ENCODE data around the gene FADS3.

The FADS3 gene

DNA sequence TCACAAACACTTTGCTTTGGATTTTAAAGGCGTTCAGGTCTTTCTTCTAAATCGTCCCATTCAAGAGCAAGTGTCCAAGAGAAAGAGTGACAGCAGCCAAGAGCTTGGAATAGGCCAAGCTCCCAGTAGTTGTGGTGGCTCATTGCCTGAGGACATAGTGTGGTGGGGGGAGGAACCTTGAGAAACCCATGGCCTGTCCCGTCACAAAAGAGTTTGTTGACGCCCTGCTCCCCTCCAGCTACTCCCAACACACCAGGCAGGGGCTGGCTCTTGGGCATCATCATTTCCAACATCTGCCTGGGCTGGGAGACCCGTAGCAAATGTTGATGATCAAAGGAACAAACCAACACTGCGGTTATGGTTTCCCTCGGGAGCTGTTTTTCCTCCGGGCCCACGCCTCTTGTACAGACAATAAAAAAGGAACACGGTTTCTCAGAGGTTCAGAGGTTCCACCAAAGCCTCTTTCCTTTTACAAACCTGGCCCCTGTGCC is 20.8 kb downstream of the FADS3 start:
- H3K9ac ChIP-seq (ENCODE audit: low read length) = no peak overlapping the region
- H3K4me1 ChIP-seq (ENCODE audit: control insufficient read depth, low read depth, low read length) = peaks cover 4% of the 10 kb centered on the region
- peaks cover 11% of the 10 kb centered on the region for H3K27me3 ChIP-seq (ENCODE audit: control insufficient read depth, insufficient read depth, low read length)
- no peaks in the 10 kb centered on the region for H3K9me3 ChIP-seq (ENCODE audit: control insufficient read depth, low read depth, low read length)
- no peak overlapping the region for H3K27ac ChIP-seq (ENCODE audit: low read length)
- no peak overlapping the region for H3K4me3 ChIP-seq (ENCODE audit: low read length)
- H3K36me3 ChIP-seq (ENCODE audit: control insufficient read depth, low read depth, low read length) = peaks cover 8% of the 10 kb centered on the region

GRCh38 chr11:61869708-61870451 is 21.5 kb downstream of the FADS3 start:
- Histone ChIP-seq H3K27ac (ENCODE audit: low read length) (no peak overlapping the region), H3K4me1 (ENCODE audit: control insufficient read depth, low read depth, low read length) (peaks cover 4% of the 10 kb centered on the region), H3K9ac (ENCODE audit: low read length) (no peak overlapping the region), H3K27me3 (ENCODE audit: control insufficient read depth, insufficient read depth, low read length) (peaks cover 11% of the 10 kb centered on the region), H3K9me3 (ENCODE audit: control insufficient read depth, low read depth, low read length) (no peaks in the 10 kb centered on the region), H3K4me3 (ENCODE audit: low read length) (no peak overlapping the region), H3K36me3 (ENCODE audit: control insufficient read depth, low read depth, low read length) (peaks cover 15% of the 10 kb centered on the region)

DNA sequence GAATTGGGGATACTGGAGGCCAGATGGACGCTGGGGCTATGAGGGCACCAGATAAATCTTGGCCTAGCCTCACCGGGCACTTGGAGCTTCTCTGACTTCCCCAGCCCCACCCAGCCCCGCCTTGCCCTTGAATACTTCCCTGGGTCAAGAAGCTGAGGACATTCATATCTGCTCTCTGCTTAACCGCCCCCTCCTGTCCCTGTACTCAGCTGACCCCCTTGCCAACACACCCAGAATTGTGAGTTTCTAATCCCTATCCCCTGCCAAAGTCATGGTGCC is 22.0 kb downstream of the FADS3 start:
- Histone ChIP-seq H3K9me3 (ENCODE audit: control insufficient read depth, low read depth, low read length) (no peaks in the 10 kb centered on the region), H3K4me3 (ENCODE audit: low read length) (no peak overlapping the region), H3K36me3 (ENCODE audit: control insufficient read depth, low read depth, low read length) (peaks cover 20% of the 10 kb centered on the region), H3K27ac (ENCODE audit: low read length) (no peak overlapping the region), H3K27me3 (ENCODE audit: control insufficient read depth, insufficient read depth, low read length) (peaks cover 11% of the 10 kb centered on the region), H3K9ac (ENCODE audit: low read length) (no peak overlapping the region), H3K4me1 (ENCODE audit: control insufficient read depth, low read depth, low read length) (peaks cover 4% of the 10 kb centered on the region)

- Histone ChIP-seq H3K27ac (ENCODE audit: low read length) (no peak overlapping the region), H3K4me1 (ENCODE audit: control insufficient read depth, low read depth, low read length) (peaks cover 4% of the 10 kb centered on the region), H3K9ac (ENCODE audit: low read length) (no peak overlapping the region), H3K4me3 (ENCODE audit: low read length) (no peak overlapping the region), H3K36me3 (ENCODE audit: control insufficient read depth, low read depth, low read length) (peaks cover 21% of the 10 kb centered on the region), H3K27me3 (ENCODE audit: control insufficient read depth, insufficient read depth, low read length) (peaks cover 11% of the 10 kb centered on the region), H3K9me3 (ENCODE audit: control insufficient read depth, low read depth, low read length) (no peaks in the 10 kb centered on the region)
Measured at GRCh38 chr11:61868571-61869428, 22.5 kb downstream of the FADS3 start.

GRCh38 chr11:61866958-61867343 is 24.4 kb downstream of the FADS3 start:
- peaks cover 34% of the 10 kb centered on the region for H3K36me3 ChIP-seq (ENCODE audit: control insufficient read depth, low read depth, low read length)

GRCh38 chr11:61866231-61866957 is 25.0 kb downstream of the FADS3 start:
- Histone ChIP-seq H3K4me3 (ENCODE audit: low read length) (no peak overlapping the region), H3K36me3 (ENCODE audit: control insufficient read depth, low read depth, low read length) (peaks cover 37% of the 10 kb centered on the region), H3K9me3 (ENCODE audit: control insufficient read depth, low read depth, low read length) (no peaks in the 10 kb centered on the region), H3K27ac (ENCODE audit: low read length) (no peak overlapping the region), H3K9ac (ENCODE audit: low read length) (no peak overlapping the region), H3K4me1 (ENCODE audit: control insufficient read depth, low read depth, low read length) (peaks cover 2% of the 10 kb centered on the region), H3K27me3 (ENCODE audit: control insufficient read depth, insufficient read depth, low read length) (peaks cover 3% of the 10 kb centered on the region)

More at GRCh38 chr11:61866958-61867343, 24.4 kb downstream of the FADS3 start:
- peaks cover 4% of the 10 kb centered on the region for H3K4me1 ChIP-seq (ENCODE audit: control insufficient read depth, low read depth, low read length)
- H3K9ac ChIP-seq (ENCODE audit: low read length) = no peak overlapping the region
- H3K4me3 ChIP-seq (ENCODE audit: low read length) = no peak overlapping the region
- H3K27me3 ChIP-seq (ENCODE audit: control insufficient read depth, insufficient read depth, low read length) = peaks cover 8% of the 10 kb centered on the region
- H3K9me3 ChIP-seq (ENCODE audit: control insufficient read depth, low read depth, low read length) = no peaks in the 10 kb centered on the region
- H3K27ac ChIP-seq (ENCODE audit: low read length) = no peak overlapping the region

DNA sequence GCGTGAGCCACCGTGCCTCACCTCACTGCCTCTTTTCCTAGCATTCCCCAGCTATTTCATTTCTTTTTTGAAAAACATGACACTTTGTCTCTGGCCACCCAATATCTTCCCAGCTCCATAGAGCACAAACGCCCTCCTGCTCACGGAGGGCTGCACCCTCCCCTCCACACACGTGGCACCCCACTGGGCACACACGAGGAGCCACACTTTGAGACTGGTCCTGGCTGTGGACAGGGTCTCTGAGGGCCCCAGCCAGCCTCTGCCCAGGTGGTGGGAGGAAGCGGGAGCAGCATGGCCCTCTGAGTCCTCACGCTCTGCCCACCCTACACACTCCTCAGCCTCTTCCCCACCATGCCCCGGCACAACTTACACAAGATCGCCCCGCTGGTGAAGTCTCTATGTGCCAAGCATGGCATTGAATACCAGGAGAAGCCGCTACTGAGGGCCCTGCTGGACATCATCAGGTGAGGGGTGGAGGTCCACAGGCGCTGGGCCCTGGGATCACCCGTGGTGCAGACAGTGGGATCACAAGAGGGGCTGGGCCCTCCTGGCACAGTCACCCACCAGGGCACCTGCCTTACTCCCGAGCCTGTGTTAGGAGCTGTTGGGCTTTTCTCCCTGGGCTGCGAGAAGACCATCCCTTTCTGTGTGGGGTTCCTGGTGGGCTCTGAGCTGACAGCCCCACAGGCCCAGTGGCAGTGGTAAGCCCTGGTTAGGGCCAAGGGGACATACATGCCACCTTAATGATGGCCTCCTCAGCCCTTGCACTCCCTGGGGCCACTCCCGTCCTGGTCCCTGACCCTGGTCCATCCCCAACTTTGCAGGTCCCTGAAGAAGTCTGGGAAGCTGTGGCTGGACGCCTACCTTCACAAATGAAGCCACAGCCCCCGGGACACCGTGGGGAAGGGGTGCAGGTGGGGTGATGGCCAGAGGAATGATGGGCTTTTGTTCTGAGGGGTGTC is 26.2 kb downstream of the FADS3 start:
- H3K27ac ChIP-seq (ENCODE audit: low read length) = no peak overlapping the region
- no peaks in the 10 kb centered on the region for H3K9me3 ChIP-seq (ENCODE audit: control insufficient read depth, low read depth, low read length)
- no peaks in the 10 kb centered on the region for H3K27me3 ChIP-seq (ENCODE audit: control insufficient read depth, insufficient read depth, low read length)
- no peak overlapping the region for H3K4me3 ChIP-seq (ENCODE audit: low read length)
- H3K4me1 ChIP-seq (ENCODE audit: control insufficient read depth, low read depth, low read length) = no peaks in the 10 kb centered on the region
- peaks cover 45% of the 10 kb centered on the region for H3K36me3 ChIP-seq (ENCODE audit: control insufficient read depth, low read depth, low read length)
- H3K9ac ChIP-seq (ENCODE audit: low read length) = no peak overlapping the region

DNA sequence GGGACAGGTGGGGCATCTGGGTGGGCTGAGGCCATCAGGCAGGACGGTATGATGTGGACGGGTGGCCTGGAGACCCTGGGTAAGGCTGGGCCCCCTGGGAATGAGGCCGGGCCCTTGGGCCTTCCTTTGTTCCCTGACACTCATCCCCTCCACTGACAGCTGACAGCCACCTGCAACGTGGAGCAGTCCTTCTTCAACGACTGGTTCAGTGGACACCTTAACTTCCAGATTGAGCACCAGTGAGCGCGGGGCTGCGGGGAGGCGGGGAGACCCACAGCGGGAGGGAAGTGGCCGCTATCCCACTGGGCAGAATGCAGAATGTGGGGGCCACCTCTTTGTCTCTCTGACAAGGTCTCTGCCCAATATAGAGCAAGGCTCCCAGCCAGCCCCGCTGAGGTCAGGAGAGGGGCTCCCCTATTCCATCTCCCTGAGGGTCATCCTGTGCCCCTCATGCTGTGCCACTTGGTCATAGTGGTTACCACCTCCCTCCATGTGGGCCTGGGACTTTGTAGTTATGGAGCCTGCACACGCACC is 27.7 kb downstream of the FADS3 start:
- H3K27ac ChIP-seq (ENCODE audit: low read length) = no peak overlapping the region
- H3K9me3 ChIP-seq (ENCODE audit: control insufficient read depth, low read depth, low read length) = no peaks in the 10 kb centered on the region
- H3K36me3 ChIP-seq (ENCODE audit: control insufficient read depth, low read depth, low read length) = peaks cover 60% of the 10 kb centered on the region
- H3K27me3 ChIP-seq (ENCODE audit: control insufficient read depth, insufficient read depth, low read length) = no peaks in the 10 kb centered on the region
- no peak overlapping the region for H3K4me3 ChIP-seq (ENCODE audit: low read length)
- H3K4me1 ChIP-seq (ENCODE audit: control insufficient read depth, low read depth, low read length) = no peaks in the 10 kb centered on the region
- H3K9ac ChIP-seq (ENCODE audit: low read length) = no peak overlapping the region

DNA sequence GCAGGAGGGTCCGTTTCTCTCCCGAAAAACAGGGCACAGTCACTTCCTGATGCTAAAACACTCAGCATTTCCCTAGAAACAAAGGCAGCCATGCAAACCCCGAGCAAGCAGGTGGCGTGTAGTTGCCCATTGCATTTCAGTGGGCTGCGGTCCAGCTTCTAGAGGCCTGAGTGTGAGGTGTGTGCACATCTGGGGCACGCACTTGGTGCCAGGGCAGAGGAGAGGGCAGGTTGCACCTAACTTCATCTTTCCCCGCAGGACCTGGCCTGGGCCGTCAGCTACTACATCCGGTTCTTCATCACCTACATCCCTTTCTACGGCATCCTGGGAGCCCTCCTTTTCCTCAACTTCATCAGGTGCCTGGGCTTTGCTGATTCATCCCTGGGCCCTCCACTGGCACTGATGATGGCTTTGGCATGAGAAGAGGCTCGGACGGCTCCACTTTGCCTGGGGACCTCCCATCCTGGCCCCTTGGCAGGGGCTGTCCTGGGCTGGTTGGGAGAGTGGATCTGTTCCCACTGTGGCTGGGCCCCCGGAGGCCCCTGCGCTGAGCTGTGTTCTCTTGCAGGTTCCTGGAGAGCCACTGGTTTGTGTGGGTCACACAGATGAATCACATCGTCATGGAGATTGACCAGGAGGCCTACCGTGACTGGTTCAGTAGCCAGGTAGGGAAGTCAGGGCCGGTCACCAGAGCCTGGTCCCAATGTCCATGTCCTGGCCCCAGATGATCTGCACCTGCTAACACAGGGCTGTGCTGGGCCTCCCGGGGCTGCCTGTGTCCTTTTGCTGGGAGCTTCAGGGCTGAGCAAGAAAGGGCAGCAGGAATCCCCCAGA is 28.4 kb downstream of the FADS3 start:
- H3K4me3 ChIP-seq (ENCODE audit: low read length) = no peak overlapping the region
- no peaks in the 10 kb centered on the region for H3K9me3 ChIP-seq (ENCODE audit: control insufficient read depth, low read depth, low read length)
- no peak overlapping the region for H3K9ac ChIP-seq (ENCODE audit: low read length)
- peaks cover 61% of the 10 kb centered on the region for H3K36me3 ChIP-seq (ENCODE audit: control insufficient read depth, low read depth, low read length)
- H3K27ac ChIP-seq (ENCODE audit: low read length) = no peak overlapping the region
- H3K27me3 ChIP-seq (ENCODE audit: control insufficient read depth, insufficient read depth, low read length) = no peaks in the 10 kb centered on the region
- no peaks in the 10 kb centered on the region for H3K4me1 ChIP-seq (ENCODE audit: control insufficient read depth, low read depth, low read length)

- H3K27me3 ChIP-seq (ENCODE audit: control insufficient read depth, insufficient read depth, low read length) = no peaks in the 10 kb centered on the region
- H3K9ac ChIP-seq (ENCODE audit: low read length) = no peak overlapping the region
- no peak overlapping the region for H3K27ac ChIP-seq (ENCODE audit: low read length)
- no peaks in the 10 kb centered on the region for H3K4me1 ChIP-seq (ENCODE audit: control insufficient read depth, low read depth, low read length)
- H3K36me3 ChIP-seq (ENCODE audit: control insufficient read depth, low read depth, low read length) = peaks cover 74% of the 10 kb centered on the region
- H3K9me3 ChIP-seq (ENCODE audit: control insufficient read depth, low read depth, low read length) = no peaks in the 10 kb centered on the region
- H3K4me3 ChIP-seq (ENCODE audit: low read length) = no peak overlapping the region
Measured at GRCh38 chr11:61861634-61862033, 29.7 kb downstream of the FADS3 start.
